H9 (cell line): ENCODE data around the gene ACAA2. TPM values are rescaled to one million over a fixed set of nuclear protein-coding genes. Genes with fewer than 3 reads are reported as not detected.

Experiments
- DNase-seq: peaks from one replicate; pipeline ENCODE4 v3.0.0-alpha.2; 2017
- H2AFZ ChIP-seq: one replicate; pipeline ENCODE4 v1.6.1; 2013; ENCODE audit warnings: mild to moderate bottlenecking, low read length, control low read depth, moderate library complexity
- H2AK5ac ChIP-seq: 2 replicates; pipeline ENCODE4 v1.6.1; 2013; ENCODE audit warnings: low read length, control low read depth, mixed read lengths; ENCODE audit not compliant: insufficient read length
- H2BK120ac ChIP-seq: one replicate; pipeline ENCODE4 v1.6.1; 2013; ENCODE audit warnings: low read depth, mild to moderate bottlenecking, low read length, control low read depth, inconsistent platforms; ENCODE audit not compliant: poor library complexity, severe bottlenecking
- H2BK12ac ChIP-seq: 2 replicates; pipeline ENCODE4 v1.6.1; 2013; ENCODE audit warnings: low read length, control low read depth, mixed read lengths, low read depth; ENCODE audit not compliant: insufficient read length
- H2BK15ac ChIP-seq: 2 replicates; pipeline ENCODE4 v1.6.1; 2013; ENCODE audit warnings: low read depth, low read length, control low read depth
- H2BK20ac ChIP-seq: one replicate; pipeline ENCODE4 v1.6.1; 2013; ENCODE audit warnings: low read depth, mild to moderate bottlenecking, low read length, control low read depth, inconsistent platforms; ENCODE audit not compliant: poor library complexity, severe bottlenecking
- H2BK5ac ChIP-seq: 2 replicates; pipeline ENCODE4 v1.6.1; 2013; ENCODE audit warnings: low read length, control low read depth, mixed read lengths; ENCODE audit not compliant: insufficient read length
- H3K14ac ChIP-seq: 2 replicates; pipeline ENCODE4 v1.6.1; 2013; ENCODE audit warnings: low read length, control low read depth; ENCODE audit not compliant: insufficient read depth
- H3K18ac ChIP-seq: 2 replicates; pipeline ENCODE4 v1.6.1; 2013; ENCODE audit warnings: low read depth, mild to moderate bottlenecking, mixed read lengths, low read length, control low read depth; ENCODE audit not compliant: insufficient read length
- H3K23ac ChIP-seq: 2 replicates; pipeline ENCODE4 v1.6.1; 2013; ENCODE audit warnings: low read length, control low read depth, mixed read lengths, low read depth; ENCODE audit not compliant: insufficient read length
- H3K23me2 ChIP-seq: 2 replicates; pipeline ENCODE4 v1.6.1; 2013; ENCODE audit warnings: low read depth, mild to moderate bottlenecking, mixed read lengths, low read length, control low read depth; ENCODE audit not compliant: insufficient read length, poor library complexity, severe bottlenecking
- H3K27ac ChIP-seq: 2 replicates; pipeline ENCODE4 v1.5.1; 2013; ENCODE audit warnings: low read length, control low read depth, mixed read lengths, low read depth; ENCODE audit not compliant: insufficient read length
- H3K27me3 ChIP-seq: 2 replicates; pipeline ENCODE4 v1.6.1; 2013; ENCODE audit warnings: low read length, control low read depth, inconsistent platforms; ENCODE audit not compliant: insufficient read depth
- H3K4ac ChIP-seq: 2 replicates; pipeline ENCODE4 v1.6.1; 2013; ENCODE audit warnings: low read depth, mild to moderate bottlenecking, control low read depth, inconsistent platforms, low read length, moderate library complexity
- H3K4me1 ChIP-seq: 2 replicates; pipeline ENCODE4 v1.6.1; 2013; ENCODE audit warnings: low read length, control low read depth, inconsistent platforms; ENCODE audit not compliant: insufficient read depth
- H3K4me2 ChIP-seq: 2 replicates; pipeline ENCODE4 v1.6.1; 2013; ENCODE audit warnings: low read length, control low read depth, mixed read lengths; ENCODE audit not compliant: insufficient read length, insufficient read depth
- H3K56ac ChIP-seq: 2 replicates; pipeline ENCODE4 v1.6.1; 2013; ENCODE audit warnings: low read depth, mild to moderate bottlenecking, mixed read lengths, low read length, control low read depth; ENCODE audit not compliant: insufficient read length
- H3K79me1 ChIP-seq: 2 replicates; pipeline ENCODE4 v1.6.1; 2013; ENCODE audit warnings: low read depth, mild to moderate bottlenecking, moderate library complexity, low read length, control low read depth, inconsistent platforms; ENCODE audit not compliant: insufficient read depth, poor library complexity, severe bottlenecking
- H3K79me2 ChIP-seq: 2 replicates; pipeline ENCODE4 v1.6.1; 2013; ENCODE audit warnings: low read length, control low read depth, inconsistent platforms; ENCODE audit not compliant: insufficient read depth
- H3K9ac ChIP-seq: 2 replicates; pipeline ENCODE4 v1.6.1; 2013; ENCODE audit warnings: low read length, control low read depth, mixed read lengths; ENCODE audit not compliant: insufficient read length; ENCODE audit errors: extremely low read depth
- H3K9me3 ChIP-seq: one replicate; pipeline ENCODE4 v1.6.1; 2013; ENCODE audit warnings: low read depth, low read length, inconsistent platforms; ENCODE audit not compliant: control insufficient read depth
- H3T11ph ChIP-seq: one replicate; pipeline ENCODE4 v1.6.1; 2013; ENCODE audit warnings: mild to moderate bottlenecking, low read length, control low read depth, inconsistent platforms
- H4K20me1 ChIP-seq: one replicate; pipeline ENCODE4 v1.6.1; 2013; ENCODE audit not compliant: control insufficient read depth, insufficient read length, insufficient read depth
- H4K5ac ChIP-seq: 2 replicates; pipeline ENCODE4 v1.6.1; 2013; ENCODE audit warnings: low read depth, mild to moderate bottlenecking, mixed read lengths, low read length, control low read depth; ENCODE audit not compliant: insufficient read length
- H4K8ac ChIP-seq: replicated peaks from 2 replicates; pipeline ENCODE4 v1.6.1; 2013; ENCODE audit warnings: low read length, control low read depth, mixed read lengths, low read depth; ENCODE audit not compliant: insufficient read length
- H4K91ac ChIP-seq: 2 replicates; pipeline ENCODE4 v1.6.1; 2013; ENCODE audit warnings: low read depth, mild to moderate bottlenecking, moderate library complexity, mixed read lengths, low read length, control low read depth; ENCODE audit not compliant: insufficient read length
- H3K27ac Mint-ChIP-seq, 3 experiments: 2 replicates in 2 of 3; 3 replicates in 1 of 3; pipeline ENCODE4 v1.8.0; 2020 to 2021; ENCODE audit warnings: mixed read lengths in 3 of 3, mild to moderate bottlenecking in 1 of 3, moderate library complexity in 1 of 3
- H3K27me3 Mint-ChIP-seq: 2 replicates; pipeline ENCODE4 v1.8.0; 2021; ENCODE audit warnings: low read depth, mild to moderate bottlenecking, moderate library complexity, mixed read lengths
- H3K36me3 Mint-ChIP-seq, 3 experiments: 2 replicates in 2 of 3; 3 replicates in 1 of 3; pipeline ENCODE4 v1.8.0; 2020 to 2021; ENCODE audit warnings: low read depth in 3 of 3, mixed read lengths in 3 of 3; ENCODE audit not compliant: insufficient read depth in 1 of 3
- H3K4me1 Mint-ChIP-seq, 2 experiments: 2 replicates each; pipeline ENCODE4 v1.8.0; 2020; ENCODE audit warnings: mixed read lengths in 2 of 2
- H3K4me3 Mint-ChIP-seq, 2 experiments: 2 replicates in 1 of 2; 3 replicates in 1 of 2; pipeline ENCODE4 v1.8.0; 2020 to 2021; ENCODE audit warnings: mild to moderate bottlenecking in 2 of 2, mixed read lengths in 2 of 2, moderate library complexity in 1 of 2
- H3K9me3 Mint-ChIP-seq, 2 experiments: 2 replicates in 1 of 2; 3 replicates in 1 of 2; pipeline ENCODE4 v1.8.0; 2020; ENCODE audit warnings: mild to moderate bottlenecking in 2 of 2, mixed read lengths in 2 of 2, moderate library complexity in 1 of 2
- WGBS: extraction: QIAGEN DNeasy Blood & Tissue Kit; methylation state at CpG from one replicate; pipeline ENCODE4 v1.1.7; 2013; ENCODE audit warnings: missing lambda C conversion rate, low lambda C conversion rate, mixed read lengths; ENCODE audit not compliant: insufficient read length; ENCODE audit errors: extremely low coverage; 5-methylcytosine and 5-hydroxymethylcytosine counted together
- total RNA-seq: library from RNA; stranded (reverse); gene quantifications from 2 replicates; pipeline ENCODE4 v1.2.1, GENCODE V29; 2021
- TF ChIP-seq, protein P1 (sequence below): fragments of 200-600 bp; sonication (generic); conservative IDR thresholded peaks from 3 replicates; pipeline ENCODE4 v1.8.0; 2021; ENCODE audit warnings: antibody characterized with exemption, mild to moderate bottlenecking

The ACAA2 gene
- total RNA-seq, 1 experiment from 2014 or later = 115 TPM

DNA sequence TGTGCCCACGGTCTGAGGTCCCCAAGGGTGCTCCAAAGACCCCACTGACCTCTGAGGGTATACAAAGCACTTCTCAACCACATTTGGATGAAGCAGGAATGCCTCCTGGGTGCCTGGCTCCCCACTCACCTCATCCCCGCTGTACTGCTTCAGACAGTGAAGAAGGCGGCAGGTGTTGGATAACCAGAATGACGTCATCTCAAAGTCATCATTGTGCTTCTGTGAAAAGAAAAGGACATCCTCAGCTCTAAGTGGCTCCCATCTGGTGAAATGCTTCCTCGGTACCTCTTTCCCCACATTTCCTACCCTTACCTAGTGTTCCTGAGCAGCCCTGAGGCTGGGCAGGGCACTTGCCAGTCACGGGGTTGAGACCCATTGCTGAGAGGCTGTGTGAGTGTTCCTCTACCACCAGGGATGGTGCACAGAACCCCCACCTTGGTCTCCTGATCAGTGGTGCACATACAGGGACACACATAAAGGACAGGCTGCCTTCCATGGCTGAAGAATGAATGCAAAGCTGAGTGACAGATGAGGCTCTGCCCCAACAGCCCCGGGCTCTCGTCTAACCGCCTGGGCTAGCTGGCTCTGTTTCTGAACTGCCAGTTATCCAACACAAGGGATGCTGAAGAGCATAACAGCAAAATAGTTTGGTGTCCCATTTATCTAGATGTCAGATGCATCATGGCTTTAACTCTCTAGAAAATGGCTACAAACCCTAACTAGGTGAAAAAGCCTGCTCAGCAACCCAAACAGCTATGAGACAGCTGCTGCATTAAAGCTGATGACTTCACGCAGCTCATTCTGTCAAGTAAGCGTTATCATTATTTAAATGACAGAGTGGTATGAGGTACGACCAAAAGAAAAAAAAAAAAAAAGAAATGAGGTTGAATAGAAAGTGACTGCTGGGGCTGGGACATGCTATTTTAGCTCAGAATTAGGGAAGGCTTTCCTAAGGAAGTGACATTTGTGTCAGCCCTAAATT lies 28.2 kb upstream of the ACAA2 start:
- Histone ChIP-seq H3K18ac (no peak overlapping the region), H3K79me1 (no peaks in the 10 kb centered on the region), H4K5ac (no peak overlapping the region), H3K56ac (no peak overlapping the region), H2BK5ac (no peak overlapping the region), H3K14ac (no peak overlapping the region), H2AFZ (no peak overlapping the region), H2AK5ac (no peak overlapping the region), H3K23me2 (no peaks in the 10 kb centered on the region), H2BK12ac (no peak overlapping the region), H3T11ph (no peak overlapping the region), H3K4ac (no peak overlapping the region), H3K23ac (no peak overlapping the region), H4K91ac (no peak overlapping the region), H4K20me1 (no peaks in the 10 kb centered on the region), H3K9ac (no peak overlapping the region), H3K9me3 (no peaks in the 10 kb centered on the region), H4K8ac (no peak overlapping the region), H3K4me2 (no peak overlapping the region), H3K79me2 (no peaks in the 10 kb centered on the region), H3K4me1 (no peaks in the 10 kb centered on the region), H2BK20ac (no peak overlapping the region), H3K27me3 (no peaks in the 10 kb centered on the region), H2BK15ac (no peak overlapping the region), H2BK120ac (no peak overlapping the region), H3K27ac (no peak overlapping the region)
- Mint-ChIP-seq H3K27me3 (no peaks in the 10 kb centered on the region), H3K4me1 (peaks cover 22% of the 10 kb centered on the region in 2 experiments), H3K4me3 (no peak overlapping the region), H3K36me3 (no peaks in the 10 kb centered on the region; a peak in 1 of 7 replicates), H3K27ac (peak overlapping the region in 1 of 3 experiments; percentile 50; a peak in 1 of 7 replicates), H3K9me3 (no peaks in the 10 kb centered on the region)
- TF ChIP-seq, protein P1, sequence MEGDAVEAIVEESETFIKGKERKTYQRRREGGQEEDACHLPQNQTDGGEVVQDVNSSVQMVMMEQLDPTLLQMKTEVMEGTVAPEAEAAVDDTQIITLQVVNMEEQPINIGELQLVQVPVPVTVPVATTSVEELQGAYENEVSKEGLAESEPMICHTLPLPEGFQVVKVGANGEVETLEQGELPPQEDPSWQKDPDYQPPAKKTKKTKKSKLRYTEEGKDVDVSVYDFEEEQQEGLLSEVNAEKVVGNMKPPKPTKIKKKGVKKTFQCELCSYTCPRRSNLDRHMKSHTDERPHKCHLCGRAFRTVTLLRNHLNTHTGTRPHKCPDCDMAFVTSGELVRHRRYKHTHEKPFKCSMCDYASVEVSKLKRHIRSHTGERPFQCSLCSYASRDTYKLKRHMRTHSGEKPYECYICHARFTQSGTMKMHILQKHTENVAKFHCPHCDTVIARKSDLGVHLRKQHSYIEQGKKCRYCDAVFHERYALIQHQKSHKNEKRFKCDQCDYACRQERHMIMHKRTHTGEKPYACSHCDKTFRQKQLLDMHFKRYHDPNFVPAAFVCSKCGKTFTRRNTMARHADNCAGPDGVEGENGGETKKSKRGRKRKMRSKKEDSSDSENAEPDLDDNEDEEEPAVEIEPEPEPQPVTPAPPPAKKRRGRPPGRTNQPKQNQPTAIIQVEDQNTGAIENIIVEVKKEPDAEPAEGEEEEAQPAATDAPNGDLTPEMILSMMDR = no peak
- no peak for DNase-seq
- no CpG with 5 or more reads among the region's 12 CpGs for WGBS
